HuH-7.5 (cell line): ENCODE measurements around the gene TRMT13.
"Not testable (repeated sequence)": the region's sequence is repeated elsewhere in the genome, so short reads cannot be mapped to it uniquely, and the experiment has no call there.

Experiments used
- DNase-seq: peaks from one replicate; pipeline ENCODE4 v3.0.0; 2011; ENCODE audit warnings: low spot score

The TRMT13 gene

DNA sequence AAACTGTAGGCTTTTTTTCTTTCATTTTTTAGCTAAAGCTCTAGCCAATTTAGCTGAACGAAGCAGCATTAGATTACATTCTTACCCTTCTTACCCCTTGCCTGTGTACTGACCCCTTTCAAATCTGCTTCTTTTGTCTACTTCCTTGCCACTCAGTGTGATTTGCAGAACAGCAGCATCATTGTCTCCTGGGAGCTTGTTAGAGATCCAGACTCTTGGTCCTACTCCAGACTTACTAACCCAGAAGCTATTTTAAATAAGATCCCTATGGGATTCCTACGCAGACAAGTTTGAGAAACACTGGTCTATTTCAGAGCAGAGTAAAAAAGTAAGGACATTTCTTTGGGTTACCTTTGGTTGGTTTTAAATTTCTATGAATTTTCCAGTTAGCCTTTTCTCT, 31.3 kb downstream of the TRMT13 start:
- DNase-seq: no peak

DNA sequence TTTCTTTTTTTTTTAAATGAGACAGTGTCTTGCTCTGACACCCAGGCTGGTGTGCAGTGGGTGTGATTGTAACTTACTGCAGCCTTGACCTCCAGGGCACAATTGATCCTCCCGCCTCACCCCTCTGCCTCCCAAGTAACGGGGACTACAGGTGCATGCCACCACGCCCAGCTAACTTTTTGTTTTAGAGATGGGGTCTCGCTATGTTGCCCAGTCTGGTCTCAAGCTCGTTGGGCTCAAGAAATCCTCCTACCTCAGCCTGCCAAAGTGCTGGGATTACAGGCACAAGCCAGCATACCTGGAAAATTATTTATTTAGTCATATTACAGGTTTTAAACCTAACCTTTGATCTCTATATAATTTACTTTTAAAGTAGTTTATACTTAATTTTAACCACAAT, 31.7 kb downstream of the TRMT13 start:
- DNase-seq: no peak

- DNase-seq: no peak
Measured at GRCh38 chr1:100168051-100168450, 35.1 kb downstream of the TRMT13 start.

DNA sequence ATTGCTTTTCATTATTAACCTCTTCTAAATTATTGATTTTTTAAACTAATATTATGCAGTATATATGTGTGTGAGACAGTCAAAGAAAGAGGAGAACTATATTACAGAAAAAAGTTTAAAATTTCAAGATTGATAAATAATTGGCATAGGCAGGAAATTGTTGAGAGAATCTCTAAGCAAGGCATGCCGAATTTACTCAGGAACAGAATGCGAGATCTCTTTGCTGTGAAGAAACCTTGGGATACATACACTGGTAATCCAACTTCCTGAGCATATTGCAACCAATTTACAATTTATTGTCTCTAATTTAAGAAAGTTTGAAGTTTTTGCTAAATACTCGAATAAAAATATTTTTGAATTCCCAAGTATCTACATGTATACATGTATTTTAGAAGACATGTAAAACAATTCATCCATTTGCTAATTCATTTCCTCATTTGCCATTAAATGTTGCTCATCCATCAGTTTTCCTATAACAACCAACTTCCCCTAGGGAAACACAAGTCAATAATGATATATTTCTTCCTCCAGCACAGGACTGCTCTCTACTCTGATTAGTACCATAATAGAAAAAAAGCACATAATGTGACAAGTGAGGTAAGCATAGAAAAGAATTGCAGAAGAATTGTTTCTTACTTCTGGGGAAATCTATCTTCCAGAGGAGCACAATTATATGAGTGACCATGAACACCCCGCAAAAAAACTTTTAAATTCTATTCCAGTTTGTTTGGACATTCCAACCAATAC, 44.5 kb downstream of the TRMT13 start:
- DNase-seq: no peak

DNA sequence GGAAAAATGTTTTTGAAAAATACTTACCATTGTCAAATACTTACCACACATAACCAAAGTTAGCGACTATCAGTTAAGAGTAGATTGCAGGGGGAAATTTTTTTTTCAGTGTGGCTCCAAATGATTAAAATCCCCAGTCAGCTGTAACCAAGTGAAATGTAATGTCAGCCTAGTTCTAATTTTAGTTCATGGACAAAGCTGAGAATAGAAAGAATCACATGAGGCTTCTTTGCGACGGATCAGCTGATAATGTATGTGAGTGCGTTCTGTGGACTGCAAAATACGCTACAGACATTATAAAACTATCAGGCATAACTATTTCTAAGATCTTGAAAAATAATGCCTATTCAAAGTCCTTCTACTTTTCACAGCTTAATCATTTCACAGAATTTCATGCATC, 45.1 kb downstream of the TRMT13 start, which contains the start of gene LRRC39:
TSS of gene LRRC39 (minus strand) at position 166 of the 400 bp plus-strand sequence. CDS start 9,740 bp downstream, outside the sequence.
- no peak for DNase-seq

- no peak for DNase-seq
Measured at GRCh38 chr1:100183370-100183769, 50.4 kb downstream of the TRMT13 start.

DNA sequence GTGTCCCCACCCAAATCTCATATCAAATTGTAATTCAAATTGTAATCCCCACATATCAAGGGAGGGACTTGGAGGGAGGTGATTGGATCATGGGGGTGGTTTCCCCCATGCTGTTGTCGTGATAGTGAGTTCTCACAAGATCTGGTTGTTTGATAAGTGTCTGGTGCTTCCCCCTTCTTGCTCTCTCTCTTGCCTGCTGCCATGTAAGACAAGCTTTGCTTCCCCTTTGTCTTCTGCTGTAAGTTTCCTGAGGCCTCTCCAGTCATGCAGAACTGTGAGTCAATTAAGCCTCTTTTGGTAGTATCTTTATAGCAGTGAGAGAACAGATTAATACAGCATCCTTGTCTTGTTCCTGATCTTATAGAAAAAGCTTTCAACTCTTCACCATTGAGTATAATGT, 51.6 kb downstream of the TRMT13 start:
- DNase-seq: no peak

DNA sequence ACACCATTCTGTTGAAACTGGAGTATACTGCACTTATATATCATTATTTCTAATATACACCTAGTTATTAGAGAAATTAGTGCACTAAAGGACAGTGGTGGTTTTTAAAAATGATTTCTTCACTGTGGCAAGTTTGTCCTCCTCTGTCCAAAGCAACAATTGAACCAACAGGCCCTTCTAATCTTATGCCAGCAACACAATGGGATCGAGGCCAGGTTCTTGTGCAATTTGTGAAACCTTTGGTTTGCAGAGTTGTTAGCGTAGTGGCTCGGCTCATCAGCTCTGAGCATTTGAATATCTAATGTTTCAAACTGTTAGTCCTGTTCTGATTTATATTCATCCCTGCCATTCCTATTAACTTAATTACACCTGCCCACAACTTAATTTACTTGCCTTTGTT, 54.9 kb downstream of the TRMT13 start:
- peak; percentile 11 for DNase-seq

- no peak for DNase-seq
Measured at GRCh38 chr1:100188617-100189016, 55.7 kb downstream of the TRMT13 start.

DNA sequence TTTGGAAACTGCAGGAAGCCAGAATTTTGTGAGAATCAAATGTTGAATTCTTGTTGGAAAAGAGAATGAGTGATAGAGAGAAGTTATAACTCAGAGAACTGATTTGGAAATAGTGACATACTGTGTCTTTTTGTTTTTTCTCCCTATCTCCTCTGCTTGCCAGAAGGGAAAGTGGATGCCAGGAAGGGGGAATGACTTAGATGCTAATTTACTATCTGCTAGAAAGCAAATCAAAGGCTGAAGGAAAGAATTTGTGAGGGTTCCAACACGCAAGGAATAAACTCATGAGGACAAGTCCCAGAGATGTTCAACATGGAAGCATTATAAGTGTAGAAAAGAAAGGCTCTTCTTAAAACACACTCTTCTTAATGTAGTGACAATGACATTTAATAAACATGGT, 65.6 kb downstream of the TRMT13 start:
- no peak for DNase-seq

DNA sequence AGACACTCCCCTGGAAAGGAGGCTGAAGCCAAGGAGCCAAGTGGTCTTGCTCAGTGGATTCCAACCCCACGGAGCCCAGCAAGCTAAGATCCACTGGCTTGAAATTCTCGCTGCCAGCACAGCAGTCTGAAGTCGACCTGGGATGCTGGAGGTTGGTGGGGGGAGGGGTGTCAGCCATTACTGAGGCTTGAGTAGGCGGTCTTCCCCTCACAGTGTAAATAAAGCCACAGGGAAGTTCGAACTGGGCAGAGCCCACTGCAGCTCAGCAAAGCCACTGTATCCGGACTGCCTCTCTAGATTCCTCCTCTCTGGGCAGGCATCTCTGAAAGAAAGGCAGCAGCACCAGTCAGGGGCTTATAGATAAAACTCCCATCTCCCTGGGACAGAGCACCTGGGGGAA, 67.1 kb downstream of the TRMT13 start:
- DNase-seq: not testable (repeated sequence)
